Natural killer cell (primary cell): ENCODE results near the gene MT1F. TPM values are rescaled to one million over a fixed set of nuclear protein-coding genes. Genes with fewer than 3 reads are reported as not detected.

Experiments
- ATAC-seq, 3 donors: fragments of 150-1000 bp in 2 of 3; fragments of 200-7000 bp in 1 of 3; cut with Tn5 transposase; 1 replicate in 1 of 3; 2 replicates in 2 of 3; pipeline ENCODE4 v1.10.0; 2021; ENCODE audit warnings: mild to moderate bottlenecking in 2 of 3, moderate library complexity in 2 of 3
- DNase-seq, 2 donors: peaks; one replicate each; pipeline versions ENCODE4 v3.0.0 to v3.0.0-alpha.2; 2013 to 2021; ENCODE audit warnings: mixed read lengths in 1 of 2
- H3K27ac ChIP-seq: one replicate; pipeline ENCODE4 v1.5.1; 2013; ENCODE audit warnings: mild to moderate bottlenecking, low read length
- H3K27me3 ChIP-seq: one replicate; pipeline ENCODE4 v1.6.1; 2013; ENCODE audit warnings: low read length; ENCODE audit not compliant: control insufficient read depth, insufficient read depth
- H3K36me3 ChIP-seq: one replicate; pipeline ENCODE4 v1.6.1; 2013; ENCODE audit warnings: low read length; ENCODE audit not compliant: control insufficient read depth, insufficient read depth
- H3K4me1 ChIP-seq: one replicate; pipeline ENCODE4 v1.6.1; 2013; ENCODE audit warnings: low read length; ENCODE audit not compliant: control insufficient read depth, insufficient read depth
- H3K4me3 ChIP-seq: one replicate; pipeline ENCODE4 v1.5.1; 2013; ENCODE audit warnings: low read length
- H3K9me3 ChIP-seq: one replicate; pipeline ENCODE4 v1.6.1; 2013; ENCODE audit warnings: low read length; ENCODE audit not compliant: control insufficient read depth, insufficient read depth
- H3K27ac Mint-ChIP-seq, 2 donors: one replicate each; pipeline ENCODE4 v1.8.0; 2022; ENCODE audit warnings: mild to moderate bottlenecking in 2 of 2, mixed read lengths in 2 of 2, moderate library complexity in 1 of 2
- H3K27me3 Mint-ChIP-seq, 2 donors: one replicate each; pipeline ENCODE4 v1.8.0; 2022; ENCODE audit warnings: low read depth in 2 of 2, mixed read lengths in 2 of 2
- H3K36me3 Mint-ChIP-seq: one replicate; pipeline ENCODE4 v1.8.0; 2022; ENCODE audit warnings: mixed read lengths
- H3K4me1 Mint-ChIP-seq, 2 donors: one replicate each; pipeline ENCODE4 v1.8.0; 2022; ENCODE audit warnings: mixed read lengths in 2 of 2
- H3K4me3 Mint-ChIP-seq: one replicate; pipeline ENCODE4 v1.8.0; 2022; ENCODE audit warnings: mild to moderate bottlenecking, moderate library complexity, mixed read lengths
- H3K9me3 Mint-ChIP-seq, 2 donors: one replicate each; pipeline ENCODE4 v1.8.0; 2022; ENCODE audit warnings: mixed read lengths in 2 of 2
- CTCF ChIP-seq: fragments of 200-600 bp; IDR thresholded peaks from one replicate; pipeline ENCODE4 v1.8.0; 2022; ENCODE audit warnings: antibody characterized with exemption
- WGBS: methylation state at CpG from one replicate; pipeline ENCODE4 v1.1.7; 2013; ENCODE audit warnings: missing lambda C conversion rate; ENCODE audit not compliant: insufficient coverage; 5-methylcytosine and 5-hydroxymethylcytosine counted together
- intact Hi-C: fragments of 100-400 bp; cut with micrococcal nuclease; formaldehyde crosslinking; loops from one replicate; pipeline ENCODE4 v1.14.2; 2022
- total RNA-seq, 4 donors: library from RNA; stranded (reverse); fragments of 120-200 nt in 1 of 4; gene quantifications; one replicate each; pipeline versions ENCODE4 v1.2.3 to v1.2.4, GENCODE V29; 2013 to 2022

Gene MT1F
- total RNA-seq, 3 donors from 2014 or later (not counting 1 experiment from before 2014, with no cell fraction given) = 3.8 to 8.0 (median 5.4) TPM

GRCh38 chr16:56681939-56682702, 24.4 kb downstream of the MT1F start, which contains the start of gene MT1X:
MT1X (plus strand) TSS chr16:56682470; CDS start chr16:56682541, 71 bp downstream.
- H3K4me3 ChIP-seq = peak within 1 kb of the TSS; percentile 52
- intact Hi-C loops = loop anchor here (1.0 kb wide), 2 partner anchors 74 to 231 kb away; partner anchors contain the start of genes MT2A, NUDT21 and OGFOD1
- Mint-ChIP-seq H3K4me3 (peak within 1 kb of the TSS; percentile 94), H3K4me1 (peaks cover 9 to 17% of the 10 kb centered on the region in 2 donors), H3K36me3 (no peaks in the 10 kb centered on the region), H3K27ac (peak within 1 kb of the TSS; percentile 64 to 88), H3K27me3 (no peaks in the 10 kb centered on the region), H3K9me3 (no peaks in the 10 kb centered on the region)
- H3K4me1 ChIP-seq = peaks cover 20% of the 10 kb centered on the region
- peak within 1 kb of the TSS; percentile 48 for H3K27ac ChIP-seq
- under 1% methylated on average over 49 of the region's 49 CpGs for WGBS
- peak; percentile 98 to 99 (median 99) for ATAC-seq
- DNase-seq = peak; percentile 82 to 94
- no peak for TF ChIP-seq CTCF
- H3K9me3 ChIP-seq = no peaks in the 10 kb centered on the region
- H3K36me3 ChIP-seq = no peaks in the 10 kb centered on the region
- H3K27me3 ChIP-seq = no peaks in the 10 kb centered on the region

GRCh38 chr16:56682703-56683397, 25.1 kb downstream of the MT1F start:
- whole genome bisulfite sequencing = 40% methylated on average over 8 of the region's 8 CpGs

GRCh38 chr16:56683424-56684172, 25.8 kb downstream of the MT1F start:
- no peak overlapping the region for H3K27ac Mint-ChIP-seq
- DNase-seq (no peak), ATAC-seq (no peak)
- peak overlapping the region; percentile 53 for H3K4me3 Mint-ChIP-seq
- H3K27me3 Mint-ChIP-seq = peaks cover 0 to 4% of the 10 kb centered on the region in 2 donors
- intact Hi-C loops = no loop called here
- H3K36me3 Mint-ChIP-seq = no peaks in the 10 kb centered on the region
- Histone ChIP-seq H3K36me3 (no peaks in the 10 kb centered on the region), H3K4me3 (no peak overlapping the region), H3K27me3 (no peaks in the 10 kb centered on the region), H3K27ac (no peak overlapping the region), H3K9me3 (no peaks in the 10 kb centered on the region), H3K4me1 (peaks cover 20% of the 10 kb centered on the region)
- TF ChIP-seq CTCF = no peak
- WGBS = 85% methylated on average over 3 of the region's 5 CpGs
- peaks cover 9 to 17% of the 10 kb centered on the region in 2 donors for H3K4me1 Mint-ChIP-seq
- no peaks in the 10 kb centered on the region for H3K9me3 Mint-ChIP-seq

More at GRCh38 chr16:56682703-56683397, 25.1 kb downstream of the MT1F start:
- H3K4me3 Mint-ChIP-seq = peak overlapping the region; percentile 94
- H3K27ac Mint-ChIP-seq = peak overlapping the region; percentile 64 to 88
- Histone ChIP-seq H3K4me1 (peaks cover 20% of the 10 kb centered on the region), H3K36me3 (no peaks in the 10 kb centered on the region), H3K9me3 (no peaks in the 10 kb centered on the region), H3K27me3 (no peaks in the 10 kb centered on the region), H3K27ac (peak overlapping the region; percentile 48), H3K4me3 (peak overlapping the region; percentile 52)
- ATAC-seq = peak in 1 of 3 donors; percentile 2
- no peak for TF ChIP-seq CTCF
- no peaks in the 10 kb centered on the region for H3K9me3 Mint-ChIP-seq
- intact Hi-C loops = loop anchor here (1.0 kb wide), 2 partner anchors 75 to 232 kb away; partner anchors contain the start of genes MT2A, NUDT21 and OGFOD1
- H3K27me3 Mint-ChIP-seq = no peaks in the 10 kb centered on the region
- no peaks in the 10 kb centered on the region for H3K36me3 Mint-ChIP-seq
- peaks cover 9 to 17% of the 10 kb centered on the region in 2 donors for H3K4me1 Mint-ChIP-seq
- no peak for DNase-seq
